Activated CD4-positive, alpha-beta T cell treated with anti-CD3 and anti-CD28 coated beads for 1 hour (primary cell): ENCODE measurements around the gene DYNLT4.
A peak's percentile ranks its signal among the peaks of the same experiment; 100 is the strongest.
"Not testable (repeated sequence)": the region's sequence is repeated elsewhere in the genome, so short reads cannot be mapped to it uniquely, and the experiment has no call there.

Experiments
- DNase-seq: peaks from one replicate; pipeline ENCODE4 v3.0.0-alpha.2; 2020

DYNLT4 gene

DNA sequence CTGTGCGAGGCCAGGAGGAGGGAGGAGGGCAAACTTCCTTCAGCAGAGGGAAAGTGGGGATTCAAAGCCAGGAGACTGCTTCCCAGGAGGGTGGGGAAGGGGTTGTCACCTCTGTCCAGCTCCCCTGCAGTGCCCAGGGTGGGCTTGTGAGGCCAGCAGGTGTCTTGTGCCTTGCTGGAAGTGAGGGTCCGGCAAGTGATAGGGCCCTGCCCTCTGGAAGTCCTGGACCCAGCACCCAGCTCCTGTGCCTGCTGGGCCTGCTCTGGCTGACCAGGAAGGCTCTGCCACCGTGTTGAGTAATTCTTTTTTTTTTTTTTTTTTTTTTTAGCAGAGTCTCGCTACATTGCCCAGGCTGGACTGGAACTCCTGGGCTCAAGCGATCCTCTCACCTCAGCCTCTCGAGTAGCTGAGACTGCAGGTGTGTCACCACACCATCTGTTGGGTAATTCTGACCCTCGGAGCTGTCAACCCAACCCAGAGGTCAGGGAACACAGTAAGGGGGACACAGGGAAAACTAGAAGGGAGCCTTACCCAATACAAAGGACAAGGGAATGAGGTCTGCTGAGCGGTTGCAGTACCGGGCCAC lies 20.2 kb downstream of the DYNLT4 start:
- DNase-seq, result no peak

- peak; percentile 67 for DNase-seq
Observed at GRCh38 chr1:44786138-44786840, 20.9 kb downstream of the DYNLT4 start.

DNA sequence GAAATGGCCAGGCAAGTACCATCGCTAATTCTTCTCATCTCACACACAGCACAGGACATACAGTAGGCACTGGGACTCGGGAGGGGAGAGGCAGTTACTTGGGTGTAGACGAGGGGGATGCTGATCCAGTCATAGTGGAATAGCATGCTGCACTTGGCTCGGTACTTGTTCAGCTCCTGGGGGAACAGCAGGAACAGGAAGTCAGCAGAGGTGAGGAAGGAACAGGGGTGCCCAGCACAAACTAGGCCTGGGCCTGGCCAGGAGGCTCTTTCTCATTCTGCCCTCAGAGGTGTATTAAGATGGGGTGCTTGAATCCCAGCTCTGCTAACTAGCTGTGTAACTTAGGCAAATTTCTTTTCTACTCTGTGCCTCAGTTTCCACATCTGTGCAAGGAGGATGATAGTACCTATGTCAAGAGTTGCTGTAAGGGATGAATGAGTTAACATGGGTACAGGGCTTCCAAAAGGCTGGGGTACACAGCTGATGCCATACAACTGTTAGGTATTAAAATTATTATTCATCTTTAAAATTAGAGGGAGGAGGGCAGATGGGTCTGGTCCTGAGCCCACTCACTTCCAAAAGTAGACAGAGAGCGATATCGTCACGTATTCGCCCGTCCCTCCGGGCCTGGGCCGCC lies 21.5 kb downstream of the DYNLT4 start:
- no peak for DNase-seq

- no peak for DNase-seq
Observed at GRCh38 chr1:44785029-44785380, 22.1 kb downstream of the DYNLT4 start.

GRCh38 chr1:44784094-44785028 lies 22.8 kb downstream of the DYNLT4 start:
- no peak for DNase-seq

DNA sequence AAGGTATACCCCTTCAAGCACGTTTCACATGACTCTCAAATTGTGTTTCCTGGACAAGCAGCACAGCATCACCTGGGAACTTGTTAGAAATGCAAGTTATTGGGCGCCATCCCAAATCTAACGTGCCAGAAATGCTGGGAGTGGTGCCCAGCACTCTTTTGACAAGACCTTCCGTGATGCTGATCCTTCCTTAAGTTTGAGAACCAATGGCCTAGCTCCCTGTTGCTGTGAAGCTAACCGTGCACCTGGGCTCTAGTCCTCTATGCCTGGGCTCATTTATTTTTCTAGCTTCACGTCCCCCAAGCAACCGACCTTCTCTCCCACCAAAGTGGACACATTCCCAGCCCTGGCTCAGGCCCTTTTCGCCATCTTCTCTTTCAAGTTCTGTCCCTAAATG lies 23.5 kb downstream of the DYNLT4 start:
- no peak for DNase-seq

GRCh38 chr1:44780583-44781121 lies 26.5 kb downstream of the DYNLT4 start:
- DNase-seq, result no peak

DNA sequence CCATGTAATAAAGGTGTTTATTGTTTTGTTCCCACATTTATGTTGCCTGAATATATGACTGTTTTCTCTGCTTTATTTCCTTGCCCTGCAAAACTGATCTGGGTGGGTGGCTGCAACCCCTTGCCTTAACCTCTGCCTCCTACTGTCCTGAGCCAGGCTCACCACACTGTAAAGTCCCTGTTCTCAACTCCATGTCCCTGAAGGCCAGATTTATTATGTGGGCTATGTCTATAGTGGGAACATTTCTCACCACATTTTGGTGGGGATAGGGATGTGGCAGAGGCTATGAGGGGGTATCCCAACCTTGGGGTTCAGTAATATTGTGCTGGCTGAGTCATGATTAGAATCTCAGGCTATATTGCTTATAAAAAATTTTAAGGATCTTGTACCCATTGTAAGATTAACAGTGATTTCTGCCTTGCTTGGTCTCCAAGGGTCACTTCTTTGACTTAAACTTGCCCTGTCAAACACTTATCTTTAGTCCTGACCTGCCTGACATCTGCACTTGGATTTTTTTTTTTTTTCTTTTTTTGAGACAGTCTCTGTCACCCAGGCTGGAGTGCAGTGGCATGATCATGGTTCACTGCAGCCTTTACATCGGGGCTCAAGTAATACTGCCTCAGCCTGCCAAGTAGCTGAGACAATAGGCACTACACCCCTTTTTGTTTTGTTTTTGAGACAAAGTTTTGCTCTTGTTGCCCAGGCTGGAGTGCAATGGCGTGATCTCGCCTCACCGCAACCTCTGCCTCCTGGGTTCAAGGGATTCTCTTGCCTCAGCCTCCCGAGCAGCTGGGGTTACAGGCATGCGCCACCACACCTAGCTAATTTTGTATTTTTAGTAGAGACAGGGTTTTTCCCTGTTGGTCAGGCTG lies 28.2 kb downstream of the DYNLT4 start:
- no peak for DNase-seq

DNA sequence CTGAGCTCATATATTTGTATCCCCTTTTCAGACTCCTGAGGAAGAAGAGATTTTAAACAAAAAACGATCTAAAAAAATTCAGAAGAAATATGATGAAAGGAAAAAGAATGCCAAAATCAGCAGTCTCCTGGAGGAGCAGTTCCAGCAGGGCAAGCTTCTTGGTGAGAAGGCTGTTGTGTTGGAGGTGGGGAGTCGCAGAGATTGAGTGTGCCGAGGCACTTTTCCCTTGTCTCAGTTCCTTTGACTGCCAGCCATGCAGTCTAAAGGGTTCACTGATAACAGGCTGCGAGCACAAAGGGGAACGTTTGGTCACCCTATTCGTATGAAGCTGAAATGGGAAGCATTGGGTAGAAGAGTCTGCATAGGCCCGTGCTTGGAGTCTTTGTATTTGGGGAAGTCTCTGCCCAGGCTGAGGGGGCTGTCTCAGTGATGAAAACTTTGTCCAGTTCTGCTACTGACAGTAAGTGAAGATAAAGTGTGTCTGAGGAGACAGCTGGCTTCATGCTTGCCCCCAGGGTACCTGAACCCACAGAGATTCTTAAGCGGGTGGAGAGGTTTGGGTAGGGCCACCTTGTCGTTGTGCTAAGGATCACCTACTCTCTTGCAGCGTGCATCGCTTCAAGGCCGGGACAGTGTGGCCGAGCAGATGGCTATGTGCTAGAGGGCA lies 29.0 kb downstream of the DYNLT4 start:
- no peak for DNase-seq

GRCh38 chr1:44777547-44777946 lies 29.6 kb downstream of the DYNLT4 start:
- DNase-seq, result no peak

- DNase-seq, result no peak
Observed at GRCh38 chr1:44776730-44777068, 30.5 kb downstream of the DYNLT4 start.

DNA sequence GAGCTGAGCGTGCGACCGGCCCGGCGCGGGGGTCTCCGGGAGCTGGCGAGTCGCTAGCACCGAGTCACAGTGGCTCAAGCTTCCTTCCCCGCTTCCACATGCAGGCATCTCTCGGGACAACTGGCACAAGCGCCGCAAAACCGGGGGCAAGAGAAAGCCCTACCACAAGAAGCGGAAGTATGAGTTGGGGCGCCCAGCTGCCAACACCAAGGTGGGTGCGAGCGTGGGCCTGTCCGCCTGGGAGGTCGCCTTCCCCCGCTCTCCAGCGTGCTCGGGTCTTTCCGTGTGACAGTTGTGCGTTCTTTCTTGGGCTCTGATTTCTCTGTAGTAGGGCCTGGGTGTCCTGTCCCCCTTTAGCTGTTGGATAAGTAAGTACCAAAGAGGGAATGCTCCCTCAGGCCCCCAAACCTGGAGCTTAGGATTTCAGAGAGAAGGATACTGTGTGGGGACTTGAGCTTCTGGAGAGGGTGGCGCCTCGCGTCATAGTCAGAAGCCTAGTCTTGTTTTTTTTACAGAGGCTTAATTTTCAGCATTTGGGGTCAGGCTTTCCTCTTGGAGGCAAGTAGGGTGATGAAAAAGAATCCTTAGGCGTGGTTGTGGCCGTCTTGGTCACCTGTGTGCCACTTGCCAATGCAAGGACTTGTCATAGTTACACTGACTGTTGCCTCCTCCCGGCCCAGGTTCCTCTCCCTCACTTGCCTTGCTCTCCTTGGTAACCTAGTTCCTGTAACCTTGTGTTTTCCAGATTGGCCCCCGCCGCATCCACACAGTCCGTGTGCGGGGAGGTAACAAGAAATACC lies 31.0 kb downstream of the DYNLT4 start:
- peak; percentile 32 for DNase-seq

DNA sequence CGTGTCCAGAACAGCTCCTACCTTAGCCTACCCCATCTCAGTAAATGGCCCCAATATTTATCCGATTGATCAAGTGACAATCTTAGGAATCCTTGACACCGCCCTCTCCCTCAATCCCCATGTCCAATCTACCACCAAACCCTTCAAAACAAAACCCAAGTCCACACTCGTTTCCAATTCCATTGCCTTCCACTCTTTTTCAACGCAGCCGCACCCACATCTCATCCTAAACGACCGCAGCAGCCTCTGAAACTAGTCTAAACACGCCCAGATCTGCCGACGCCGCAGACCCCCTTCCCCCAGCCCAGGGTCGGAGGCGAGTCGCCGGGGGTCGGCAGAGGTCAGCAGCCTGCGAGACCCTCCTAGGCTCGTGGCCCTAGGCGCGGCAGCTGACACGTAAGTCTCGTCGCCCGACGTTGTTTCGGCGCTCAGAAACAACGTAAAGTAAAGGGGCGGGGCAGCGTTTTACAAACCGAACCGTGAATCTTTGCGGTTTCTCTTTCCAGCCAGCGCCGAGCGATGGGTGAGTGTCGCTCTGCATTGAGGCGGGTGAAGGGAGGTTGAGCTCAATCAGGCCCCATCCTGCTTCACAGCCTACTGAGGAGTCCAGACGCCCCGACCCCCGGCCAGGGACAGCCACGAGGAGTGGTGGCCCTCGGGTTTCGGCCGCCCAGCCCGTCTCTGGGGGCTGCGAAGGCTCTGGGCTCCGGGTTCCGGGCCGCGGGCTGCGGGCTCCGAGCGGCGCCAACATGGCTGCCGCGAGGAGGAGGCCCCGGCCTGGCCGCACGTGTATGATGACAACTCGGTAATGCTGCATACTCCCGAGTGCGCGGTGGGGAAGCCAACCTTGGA lies 31.8 kb downstream of the DYNLT4 start, which contains the start of gene RPS8:
Gene RPS8 (plus strand): TSS at position 463 of the 852 bp plus-strand sequence. CDS start 57 bp downstream, at position 520.
- peak; percentile 84 for DNase-seq

GRCh38 chr1:44766421-44766820 lies 40.7 kb downstream of the DYNLT4 start:
- not testable (repeated sequence) for DNase-seq

GRCh38 chr1:44760876-44761275 lies 46.3 kb downstream of the DYNLT4 start:
- no peak for DNase-seq

DNA sequence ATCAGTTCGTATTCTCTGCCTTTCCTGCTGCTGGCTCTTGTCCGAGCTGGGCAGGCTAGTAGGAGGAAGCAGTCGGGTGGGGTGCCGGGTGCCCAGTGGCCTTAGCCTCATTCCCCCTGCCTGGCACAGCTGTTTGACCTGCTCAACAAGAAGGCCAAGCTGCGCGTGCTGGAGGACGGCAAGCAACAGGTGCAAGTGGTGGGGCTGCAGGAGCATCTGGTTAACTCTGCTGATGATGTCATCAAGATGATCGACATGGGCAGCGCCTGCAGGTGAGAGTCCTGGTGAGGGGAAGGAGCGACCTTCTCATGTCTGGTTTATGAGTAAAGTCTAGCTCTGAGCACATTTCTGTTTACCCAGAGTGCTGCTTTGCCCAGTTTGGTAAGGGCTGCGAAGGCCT lies 48.1 kb downstream of the DYNLT4 start:
- no peak for DNase-seq

- no peak for DNase-seq
Observed at GRCh38 chr1:44757420-44757819, 49.7 kb downstream of the DYNLT4 start.
